Ovary (tissue), 9 donors: ENCODE results near the gene HS3ST4. TPM values are rescaled to one million over a fixed set of nuclear protein-coding genes. Genes with fewer than 3 reads are reported as not detected.

Source experiments
- DNase-seq, 5 donors: peaks; one replicate each; pipeline ENCODE4 v3.0.0-alpha.2; 2019 to 2020
- H3K27ac ChIP-seq, 2 donors: fragments of 200-600 bp; one replicate each; pipeline versions ENCODE4 v1.5.1 to v1.8.0; 2019 to 2022
- H3K27me3 ChIP-seq: fragments of 200-600 bp; one replicate; pipeline ENCODE4 v1.8.0; 2022
- H3K36me3 ChIP-seq: fragments of 200-600 bp; sonication (generic); one replicate; pipeline ENCODE4 v1.5.1; 2019
- H3K4me1 ChIP-seq: one replicate; pipeline ENCODE4 v1.8.1; 2013; ENCODE audit warnings: mild to moderate bottlenecking, moderate library complexity; ENCODE audit not compliant: insufficient read depth
- H3K4me3 ChIP-seq: fragments of 200-600 bp; sonication (generic); one replicate; pipeline ENCODE4 v1.5.1; 2017
- H3K9me3 ChIP-seq, 2 donors: fragments of 200-600 bp in 1 of 2; sonication (generic) in 1 of 2; one replicate each; pipeline versions ENCODE4 v1.5.1 to v1.8.1; 2013 to 2019; ENCODE audit warnings: mild to moderate bottlenecking in 1 of 2, moderate library complexity in 1 of 2
- EP300 ChIP-seq: sonication (generic); formaldehyde crosslinking; IDR thresholded peaks from one replicate; pipeline ENCODE4 v1.6.1; 2017; ENCODE audit warnings: antibody characterized with exemption
- POLR2A ChIP-seq: fragments of 450-650 bp; IDR thresholded peaks from one replicate; pipeline ENCODE4 v1.6.1; 2017; ENCODE audit warnings: antibody characterized with exemption, mild to moderate bottlenecking, moderate library complexity
- WGBS, 3 donors: extraction: QIAGEN DNeasy Blood & Tissue Kit in 1 of 3; methylation state at CpG; one replicate each; pipeline versions ENCODE4 v1.1.5 to v1.1.7; 2013 to 2017; 5-methylcytosine and 5-hydroxymethylcytosine counted together
- intact Hi-C, 4 donors: fragments of 100-400 bp; cut with DNase I; formaldehyde crosslinking; loops; one replicate each; pipeline versions ENCODE4 v1.11.0 to v1.15.1; 2022 to 2023
- polyA plus RNA-seq, 2 donors: library from polyadenylated mRNA; stranded (reverse); fragments of 200-250 nt in 1 of 2; fragments of 350-450 nt in 1 of 2; fragmentation: Illumina TruSeq in 1 of 2; extraction: RNeasy Lipid Tissue Mini Kit (QIAGEN cat#74804) in 1 of 2; gene quantifications; one replicate each; pipeline ENCODE4 v1.2.3, GENCODE V29; 2013 to 2014
- total RNA-seq, 7 donors: library from RNA; depleted of rRNA in 2 of 7; stranded (reverse); fragments of >200 nt in 2 of 7; fragmentation: NEBNext Ultra II Directional in 3 of 7; extraction: Animal tissue kit (Norgen Biotek cat#: 25700) in 3 of 7; gene quantifications; one replicate each; pipeline versions ENCODE4 v1.1.0 to v1.2.4, GENCODE V29; 2016 to 2023
- TF ChIP-seq, protein P1 (sequence below), 3 donors: fragments of 450-650 bp in 2 of 3; fragments of 200-600 bp in 1 of 3; IDR thresholded peaks; one replicate each; pipeline versions ENCODE4 v1.5.1 to v1.8.0; 2016 to 2022; ENCODE audit warnings: antibody characterized with exemption in 3 of 3, mild to moderate bottlenecking in 1 of 3
- donor health status: DM: no; HTN: no; CAD: no; lungs with moderate emphysema.
- donor health status: DM: no; HTN: no; CAD: no.
- donor health status: Bipolar disorder and iron deficiency.
- donor health status: DM: yes; HTN: yes; CAD: no.
- donor health status: DM: no; HTN: no; CAD: no.
- donor health status: DM: yes; HTN: yes; CAD: no.

The HS3ST4 gene
- total and polyA plus RNA-seq, 9 donors = 0.10 to 0.34 TPM; not detected in 7

DNA sequence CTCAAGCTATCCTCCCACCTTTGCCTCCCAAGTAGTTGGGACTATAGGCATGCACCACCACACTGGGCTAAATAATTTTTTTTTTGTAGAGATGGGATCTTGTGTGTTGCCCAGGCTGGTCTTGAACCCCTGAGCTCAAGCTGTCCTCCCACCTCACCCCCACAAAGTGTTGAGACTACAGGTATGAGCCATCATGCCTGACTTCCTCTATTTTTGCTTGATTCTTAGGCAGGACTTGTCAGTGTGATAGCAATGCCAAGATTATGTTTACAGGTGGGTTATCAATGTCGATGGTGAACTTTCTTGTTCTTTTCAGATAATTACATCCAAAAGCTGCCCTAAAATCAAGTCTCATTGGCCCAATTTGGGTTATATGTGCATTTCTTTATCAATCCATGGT lies 96.9 kb downstream of the HS3ST4 start:
- Histone ChIP-seq H3K9me3 (no peaks in the 10 kb centered on the region), H3K27ac (no peak overlapping the region), H3K4me3 (no peak overlapping the region), H3K27me3 (no peaks in the 10 kb centered on the region), H3K4me1 (no peaks in the 10 kb centered on the region), H3K36me3 (no peaks in the 10 kb centered on the region)
- DNase-seq = no peak
- no peak for TF ChIP-seq EP300
- TF ChIP-seq POLR2A = no peak
- TF ChIP-seq, protein P1, sequence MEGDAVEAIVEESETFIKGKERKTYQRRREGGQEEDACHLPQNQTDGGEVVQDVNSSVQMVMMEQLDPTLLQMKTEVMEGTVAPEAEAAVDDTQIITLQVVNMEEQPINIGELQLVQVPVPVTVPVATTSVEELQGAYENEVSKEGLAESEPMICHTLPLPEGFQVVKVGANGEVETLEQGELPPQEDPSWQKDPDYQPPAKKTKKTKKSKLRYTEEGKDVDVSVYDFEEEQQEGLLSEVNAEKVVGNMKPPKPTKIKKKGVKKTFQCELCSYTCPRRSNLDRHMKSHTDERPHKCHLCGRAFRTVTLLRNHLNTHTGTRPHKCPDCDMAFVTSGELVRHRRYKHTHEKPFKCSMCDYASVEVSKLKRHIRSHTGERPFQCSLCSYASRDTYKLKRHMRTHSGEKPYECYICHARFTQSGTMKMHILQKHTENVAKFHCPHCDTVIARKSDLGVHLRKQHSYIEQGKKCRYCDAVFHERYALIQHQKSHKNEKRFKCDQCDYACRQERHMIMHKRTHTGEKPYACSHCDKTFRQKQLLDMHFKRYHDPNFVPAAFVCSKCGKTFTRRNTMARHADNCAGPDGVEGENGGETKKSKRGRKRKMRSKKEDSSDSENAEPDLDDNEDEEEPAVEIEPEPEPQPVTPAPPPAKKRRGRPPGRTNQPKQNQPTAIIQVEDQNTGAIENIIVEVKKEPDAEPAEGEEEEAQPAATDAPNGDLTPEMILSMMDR (IDR thresholded peaks at IDR 0.05) = no peak
- intact Hi-C loops = no loop called here
- 81 to 89% (median 88%) methylated on average over 1 of the region's 1 CpG for WGBS, 3 donors

DNA sequence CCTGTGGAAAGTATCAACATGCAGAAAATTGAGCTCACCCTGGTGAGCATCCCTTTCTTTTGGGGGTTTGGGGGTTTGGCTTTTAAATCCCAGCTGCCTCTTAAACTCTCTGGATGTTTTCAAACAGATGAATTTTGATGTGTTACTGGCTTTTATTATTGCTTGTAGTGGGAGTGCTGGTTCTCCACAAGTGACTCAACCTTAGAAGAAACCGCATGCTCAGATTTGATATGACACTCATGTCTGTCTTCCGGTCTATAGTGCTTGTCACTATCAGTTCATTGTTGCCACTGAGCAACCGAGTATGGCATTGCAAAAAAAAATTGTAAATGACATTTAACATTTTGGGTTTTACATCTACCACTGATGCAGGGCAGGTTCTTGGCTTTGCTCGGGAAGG lies 104.5 kb downstream of the HS3ST4 start:
- Histone ChIP-seq H3K9me3 (no peaks in the 10 kb centered on the region), H3K4me1 (no peaks in the 10 kb centered on the region), H3K36me3 (no peaks in the 10 kb centered on the region), H3K27ac (no peak overlapping the region), H3K4me3 (no peak overlapping the region), H3K27me3 (no peaks in the 10 kb centered on the region)
- intact Hi-C loops = no loop called here
- DNase-seq = no peak
- WGBS, 3 donors = 72 to 85% (median 83%) methylated on average over 4 of the region's 4 CpGs
- TF ChIP-seq, protein P1 (IDR thresholded peaks at IDR 0.05) = no peak
- TF ChIP-seq POLR2A (no peak), EP300 (no peak)

DNA sequence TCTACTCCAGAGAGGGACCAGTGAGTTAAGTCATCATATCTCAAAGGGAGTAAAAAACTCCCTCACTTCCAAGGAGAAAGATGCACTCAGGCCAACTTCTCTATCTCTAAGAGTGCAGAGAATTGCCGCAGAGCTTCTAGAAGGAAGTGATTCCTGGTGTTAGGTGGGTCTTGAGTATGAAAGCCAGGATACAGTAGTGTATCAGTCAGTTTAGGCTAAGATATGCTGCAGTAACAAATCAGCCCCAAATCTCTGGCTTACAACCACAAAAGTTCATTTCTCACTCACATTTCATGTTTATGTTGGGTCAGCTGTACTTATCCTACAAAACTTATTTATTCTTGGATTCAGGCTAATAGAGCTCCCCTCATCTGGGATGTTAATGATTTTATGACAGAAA lies 106.3 kb downstream of the HS3ST4 start:
- no peaks in the 10 kb centered on the region for H3K9me3 ChIP-seq
- TF ChIP-seq EP300 (no peak), POLR2A (no peak)
- TF ChIP-seq, protein P1 (IDR thresholded peaks at IDR 0.05) = no peak
- no peak for DNase-seq
- no peak overlapping the region for H3K4me3 ChIP-seq
- no peaks in the 10 kb centered on the region for H3K4me1 ChIP-seq
- no peak overlapping the region for H3K27ac ChIP-seq
- WGBS, 3 donors = 86 to 96% (median 91%) methylated on average over 1 of the region's 1 CpG
- H3K36me3 ChIP-seq = no peaks in the 10 kb centered on the region
- no peaks in the 10 kb centered on the region for H3K27me3 ChIP-seq
- intact Hi-C loops = no loop called here

DNA sequence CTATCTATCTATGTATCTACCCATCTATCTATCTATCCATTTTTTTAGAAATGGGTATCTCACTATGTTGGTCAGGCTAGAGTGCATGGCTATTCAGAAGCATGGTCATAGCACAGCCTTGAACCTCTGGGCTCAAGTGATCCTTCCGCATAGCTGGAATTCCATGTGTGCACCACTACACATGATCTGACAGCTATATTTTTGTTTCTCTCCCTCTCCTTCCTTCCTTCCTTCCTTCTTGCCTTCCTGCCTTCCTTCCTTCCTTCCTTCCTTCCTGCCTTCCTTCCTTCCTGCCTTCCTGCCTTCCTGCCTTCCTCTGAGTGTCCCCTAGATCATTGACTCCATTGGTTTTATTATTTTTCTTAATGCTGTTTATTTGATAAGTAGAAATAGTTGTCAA lies 108.1 kb downstream of the HS3ST4 start:
- no peaks in the 10 kb centered on the region for H3K36me3 ChIP-seq
- H3K27ac ChIP-seq = no peak overlapping the region
- 65 to 90% (median 67%) methylated on average over 1 of the region's 1 CpG for WGBS, 3 donors
- H3K4me3 ChIP-seq = no peak overlapping the region
- no peak for DNase-seq
- H3K27me3 ChIP-seq = no peaks in the 10 kb centered on the region
- TF ChIP-seq, protein P1 (IDR thresholded peaks at IDR 0.05) = no peak
- TF ChIP-seq POLR2A (no peak), EP300 (no peak)
- intact Hi-C loops = no loop called here
- H3K4me1 ChIP-seq = no peaks in the 10 kb centered on the region
- no peaks in the 10 kb centered on the region for H3K9me3 ChIP-seq

DNA sequence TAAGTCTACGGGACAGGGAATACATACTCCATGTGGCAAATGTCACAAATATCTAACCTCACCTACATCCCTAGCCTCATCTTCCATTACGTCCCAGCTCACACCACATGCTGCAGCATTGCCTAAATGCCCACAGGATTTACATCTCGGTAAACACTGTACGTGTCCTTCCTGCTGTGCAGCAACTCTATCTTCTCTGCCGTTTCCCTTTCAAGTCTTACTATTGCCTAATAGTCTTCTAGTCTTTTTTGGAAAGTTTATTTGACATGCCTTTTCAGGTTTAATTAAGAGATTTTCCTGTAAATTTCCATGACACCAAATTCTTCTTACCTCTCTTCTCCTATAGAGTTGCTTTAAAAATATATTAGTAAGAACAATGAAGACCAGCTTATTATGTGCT lies 120.5 kb downstream of the HS3ST4 start:
- no peaks in the 10 kb centered on the region for H3K36me3 ChIP-seq
- H3K4me3 ChIP-seq = no peak overlapping the region
- intact Hi-C loops = no loop called here
- H3K27ac ChIP-seq = no peak overlapping the region
- TF ChIP-seq EP300 (no peak), POLR2A (no peak)
- TF ChIP-seq, protein P1 (IDR thresholded peaks at IDR 0.05) = no peak
- H3K9me3 ChIP-seq = no peaks in the 10 kb centered on the region
- H3K27me3 ChIP-seq = no peaks in the 10 kb centered on the region
- WGBS, 3 donors = 82 to 92% (median 89%) methylated on average over 5 of the region's 5 CpGs
- H3K4me1 ChIP-seq = no peaks in the 10 kb centered on the region
- DNase-seq = no peak
